Panc1 (cell line): ENCODE measurements around the gene SLC16A11. TPM values are rescaled to one million over a fixed set of nuclear protein-coding genes. Genes with fewer than 3 reads are reported as not detected.

Experiments
- ATAC-seq: fragments of 200-7000 bp; cut with Tn5 transposase; 2 replicates; pipeline ENCODE4 v1.9.1; 2020; ENCODE audit warnings: mild to moderate bottlenecking, moderate library complexity
- BruUV-seq: library from RNA; stranded (reverse); fragments of 400-500 nt; replicated peaks from 2 replicates; lab custom pipeline; 2021; lab: Mats Ljungman, UMichigan
- CTCF ChIA-PET: fragments of 300-600 bp; sonication (Branson Sonifier 250); formaldehyde crosslinking; loops from one replicate; lab custom pipeline; 2022; ENCODE audit warnings: antibody characterized with exemption; lab: Charles Lee
- POLR2A ChIA-PET: fragments of 300-600 bp; sonication (Branson Sonifier 250); formaldehyde crosslinking; loops from one replicate; lab custom pipeline; 2022; ENCODE audit warnings: antibody characterized with exemption; lab: Charles Lee
- DNase-seq: peaks from one replicate; pipeline ENCODE4 v3.0.0-alpha.2; 2010; ENCODE audit warnings: low read depth, low spot score
- H3K27ac ChIP-seq: 2 replicates; pipeline ENCODE4 v1.5.1; 2011; ENCODE audit warnings: mild to moderate bottlenecking, low read length, inconsistent platforms
- H3K27me3 ChIP-seq: fragments of 200-500 bp; sonication (Bioruptor generic); 2 replicates; pipeline ENCODE4 v1.6.0; 2014; ENCODE audit warnings: low read length, inconsistent platforms; ENCODE audit not compliant: control insufficient read depth, insufficient read depth
- H3K36me3 ChIP-seq: fragments of 200-500 bp; sonication (Bioruptor generic); 2 replicates; pipeline ENCODE4 v1.5.1; 2014; ENCODE audit warnings: inconsistent platforms, mild to moderate bottlenecking, low read length, moderate library complexity; ENCODE audit not compliant: control insufficient read depth, insufficient read depth
- H3K4me1 ChIP-seq: 2 replicates; pipeline ENCODE4 v1.5.1; 2011; ENCODE audit warnings: inconsistent platforms, mild to moderate bottlenecking, low read length, moderate library complexity; ENCODE audit not compliant: control insufficient read depth, insufficient read depth
- H3K4me3 ChIP-seq, 2 experiments: 2 replicates each; pipeline ENCODE4 v1.5.1; 2011 to 2012; ENCODE audit warnings: low read depth in 2 of 2, low read length in 2 of 2, mild to moderate bottlenecking in 2 of 2, inconsistent platforms in 1 of 2, moderate library complexity in 1 of 2
- H3K9me3 ChIP-seq: fragments of 200-500 bp; sonication (Bioruptor generic); 2 replicates; pipeline ENCODE4 v1.5.1; 2014; ENCODE audit warnings: low read depth, mild to moderate bottlenecking, inconsistent platforms, low read length, moderate library complexity; ENCODE audit not compliant: control insufficient read depth, insufficient read depth
- POLR2AphosphoS5 ChIP-seq: IDR thresholded peaks from 2 replicates; pipeline ENCODE4 v1.6.1; 2012; ENCODE audit warnings: mild to moderate bottlenecking, low read depth, low read length, moderate library complexity
- REST ChIP-seq, 2 experiments: IDR thresholded peaks; 2 replicates each; pipeline ENCODE4 v1.6.1; 2011 to 2012; ENCODE audit warnings: low read depth in 2 of 2, control low read depth in 1 of 2, low read length in 1 of 2, mild to moderate bottlenecking in 1 of 2, moderate library complexity in 1 of 2; ENCODE audit not compliant: insufficient read depth in 1 of 2
- SIN3A ChIP-seq: IDR thresholded peaks from 2 replicates; pipeline ENCODE4 v1.6.1; 2012; ENCODE audit warnings: low read depth, mild to moderate bottlenecking, low read length, moderate library complexity, borderline replicate concordance; ENCODE audit not compliant: insufficient read depth
- TCF7L2 ChIP-seq: IDR thresholded peaks from 2 replicates; pipeline ENCODE4 v1.6.1; 2011; ENCODE audit warnings: mild to moderate bottlenecking, low read depth, low read length, inconsistent platforms
- in situ Hi-C: cut with HindIII; loops from 2 replicates; pipeline ENCODE4 v1.10.0; 2016; ENCODE audit warnings: low sequenced_read_pairs, low pct_unique_long_range_greater_than_20kb
- intact Hi-C: fragments of 100-400 bp; cut with micrococcal nuclease; formaldehyde crosslinking; loops from one replicate; pipeline ENCODE4 v1.10.0; 2022; ENCODE audit not compliant: unreplicated experiment
- total RNA-seq: library from RNA; stranded (reverse); gene quantifications from one replicate; pipeline ENCODE4 v1.2.1, GENCODE V29; 2021; ENCODE audit not compliant: unreplicated experiment
- TF ChIP-seq, protein P1 (sequence below): fragments of 450-650 bp; IDR thresholded peaks from 2 replicates; pipeline ENCODE4 v1.5.1; 2017; ENCODE audit warnings: mild to moderate bottlenecking

Gene SLC16A11
- total RNA-seq, 1 experiment from 2014 or later: not detected

GRCh38 chr17:7025245-7025644 lies 18.6 kb downstream of the SLC16A11 start:
- Histone ChIP-seq H3K27ac (no peak overlapping the region), H3K36me3 (no peaks in the 10 kb centered on the region), H3K27me3 (no peaks in the 10 kb centered on the region), H3K9me3 (no peaks in the 10 kb centered on the region), H3K4me3 (no peak overlapping the region), H3K4me1 (peaks cover 14% of the 10 kb centered on the region)
- TF ChIP-seq REST (IDR thresholded peaks at IDR 0.05; ENCODE audit: insufficient read depth in 1 of 2, low read depth in 2 of 2, low read length in 1 of 2): no peak
- no peak for TF ChIP-seq POLR2AphosphoS5
- no peak for TF ChIP-seq TCF7L2
- no peak for TF ChIP-seq SIN3A
- TF ChIP-seq, protein P1, sequence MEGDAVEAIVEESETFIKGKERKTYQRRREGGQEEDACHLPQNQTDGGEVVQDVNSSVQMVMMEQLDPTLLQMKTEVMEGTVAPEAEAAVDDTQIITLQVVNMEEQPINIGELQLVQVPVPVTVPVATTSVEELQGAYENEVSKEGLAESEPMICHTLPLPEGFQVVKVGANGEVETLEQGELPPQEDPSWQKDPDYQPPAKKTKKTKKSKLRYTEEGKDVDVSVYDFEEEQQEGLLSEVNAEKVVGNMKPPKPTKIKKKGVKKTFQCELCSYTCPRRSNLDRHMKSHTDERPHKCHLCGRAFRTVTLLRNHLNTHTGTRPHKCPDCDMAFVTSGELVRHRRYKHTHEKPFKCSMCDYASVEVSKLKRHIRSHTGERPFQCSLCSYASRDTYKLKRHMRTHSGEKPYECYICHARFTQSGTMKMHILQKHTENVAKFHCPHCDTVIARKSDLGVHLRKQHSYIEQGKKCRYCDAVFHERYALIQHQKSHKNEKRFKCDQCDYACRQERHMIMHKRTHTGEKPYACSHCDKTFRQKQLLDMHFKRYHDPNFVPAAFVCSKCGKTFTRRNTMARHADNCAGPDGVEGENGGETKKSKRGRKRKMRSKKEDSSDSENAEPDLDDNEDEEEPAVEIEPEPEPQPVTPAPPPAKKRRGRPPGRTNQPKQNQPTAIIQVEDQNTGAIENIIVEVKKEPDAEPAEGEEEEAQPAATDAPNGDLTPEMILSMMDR: no peak
- ChIA-PET POLR2A (no interaction called here), CTCF (no interaction called here)
- in situ Hi-C loops: no loop called here
- DNase-seq (no peak), ATAC-seq (no peak)
- intact Hi-C loops: no loop called here
- no TSS peak for BruUV-seq

DNA sequence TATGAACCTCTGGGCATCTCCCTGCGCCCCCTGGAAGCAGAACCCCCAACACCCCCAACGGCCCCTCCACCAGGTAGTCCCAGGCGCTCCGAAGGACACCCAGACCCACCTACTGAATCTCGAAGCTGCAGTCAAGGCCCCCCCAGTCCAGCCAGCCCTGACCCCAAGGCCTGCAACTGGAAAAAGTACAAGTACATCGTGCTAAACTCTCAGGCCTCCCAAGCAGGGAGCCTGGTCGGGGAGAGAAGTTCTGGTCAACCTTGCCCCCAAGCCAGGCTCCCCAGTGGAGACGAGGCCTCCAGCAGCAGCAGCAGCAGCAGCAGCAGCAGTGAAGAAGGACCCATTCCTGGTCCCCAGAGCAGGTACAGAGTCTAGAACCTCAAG lies 19.5 kb downstream of the SLC16A11 start:
- Histone ChIP-seq H3K27ac (no peak overlapping the region), H3K9me3 (no peaks in the 10 kb centered on the region), H3K4me1 (peaks cover 16% of the 10 kb centered on the region), H3K27me3 (no peaks in the 10 kb centered on the region), H3K36me3 (no peaks in the 10 kb centered on the region), H3K4me3 (no peak overlapping the region)
- in situ Hi-C loops: no loop called here
- BruUV-seq: no TSS peak
- CTCF ChIA-PET: no interaction called here
- POLR2A ChIA-PET: no interaction called here
- TF ChIP-seq POLR2AphosphoS5 (no peak), REST (IDR thresholded peaks at IDR 0.05; ENCODE audit: insufficient read depth in 1 of 2, low read depth in 2 of 2, low read length in 1 of 2) (no peak), TCF7L2 (no peak), SIN3A (no peak)
- TF ChIP-seq, protein P1: no peak
- intact Hi-C loops: loop anchor here (5.0 kb wide), 1 partner anchor 112 kb away; no protein-coding TSS in a partner anchor
- ATAC-seq (no peak), DNase-seq (no peak)
